A549 (cell line): ENCODE results near the gene CPA1. TPM values are rescaled to one million over a fixed set of nuclear protein-coding genes. Genes with fewer than 3 reads are reported as not detected.

Source experiments
- ATAC-seq, 2 experiments: fragments of 200-7000 bp in 1 of 2; fragments of >200 bp in 1 of 2; cut with Nextera tagmentation in 1 of 2; cut with Tn5 transposase in 1 of 2; 3 replicates each; pipeline versions ENCODE4 v1.8.0 to v1.9.1; 2018 to 2020; ENCODE audit warnings: mild to moderate bottlenecking in 1 of 2, moderate library complexity in 1 of 2
- CTCF ChIA-PET: fragments of 300-600 bp; sonication (Branson Sonifier 250); formaldehyde crosslinking; extraction: SDS; loops from one replicate; lab custom pipeline; 2021; ENCODE audit warnings: antibody characterized with exemption, inconsistent platforms; lab: Yijun Ruan, JAX
- POLR2A ChIA-PET: fragments of 350-600 bp; formaldehyde crosslinking; extraction: SDS; loops from one replicate; lab custom pipeline; 2021; ENCODE audit warnings: antibody characterized with exemption, inconsistent platforms; lab: Yijun Ruan, JAX
- DNase-seq, 2 experiments: peaks; one replicate each; pipeline versions ENCODE4 v3.0.0 to v3.0.0-alpha.2; 2011 to 2016; ENCODE audit warnings: low read depth in 1 of 2, low spot score in 1 of 2
- FAIRE-seq: peaks from 2 replicates; lab custom pipeline; 2011; peaks lifted over from hg19 to GRCh38; lab: Jason Lieb, UNC
- H3K27ac ChIP-seq, 2 experiments: fragments of >200 bp; sonication (Bioruptor Twin); formaldehyde crosslinking; 3 replicates each; pipeline ENCODE4 v1.5.1; 2016 to 2017
- H3K4me1 ChIP-seq: fragments of >200 bp; sonication (Bioruptor Twin); formaldehyde crosslinking; 3 replicates; pipeline ENCODE4 v1.6.1; 2016
- H3K4me2 ChIP-seq: fragments of >200 bp; sonication (Bioruptor Twin); formaldehyde crosslinking; 3 replicates; pipeline ENCODE4 v1.6.1; 2016
- H3K4me3 ChIP-seq: fragments of >200 bp; sonication (Bioruptor Twin); formaldehyde crosslinking; 3 replicates; pipeline ENCODE4 v1.5.1; 2016
- H3K9me3 ChIP-seq: fragments of >200 bp; sonication (Bioruptor Twin); formaldehyde crosslinking; 3 replicates; pipeline ENCODE4 v1.6.1; 2016
- CBX8 ChIP-seq: fragments of 200-600 bp; sonication (generic); IDR thresholded peaks from 2 replicates; pipeline ENCODE4 v1.6.1; 2016
- CEBPB ChIP-seq, 2 experiments: fragments of >200 bp in 1 of 2; sonication (Bioruptor Twin) in 1 of 2; formaldehyde crosslinking in 1 of 2; IDR thresholded peaks; 2 replicates each; pipeline ENCODE4 v1.6.1; 2012 to 2016
- CHD4 ChIP-seq: fragments of 200-600 bp; sonication (generic); IDR thresholded peaks from 2 replicates; pipeline ENCODE4 v1.6.1; 2016; ENCODE audit warnings: antibody characterized with exemption, mild to moderate bottlenecking, borderline replicate concordance
- EHF ChIP-seq: fragments of 250-450 bp; sonication (Bioruptor Pico); IDR thresholded peaks from 2 replicates; pipeline ENCODE4 v1.5.0; 2020; ENCODE audit warnings: mild to moderate bottlenecking
- EP300 ChIP-seq, 2 experiments: fragments of >200 bp; sonication (Bioruptor Twin); formaldehyde crosslinking; IDR thresholded peaks; 2 replicates in 1 of 2; 3 replicates in 1 of 2; pipeline ENCODE4 v1.6.1; 2016 to 2017
- FOSL2 ChIP-seq, 2 experiments: fragments of 450-650 bp in 1 of 2; fragments of >200 bp in 1 of 2; sonication (Bioruptor Twin) in 1 of 2; formaldehyde crosslinking; IDR thresholded peaks; 2 replicates each; pipeline versions ENCODE4 v1.5.0 to v1.6.1; 2016 to 2020; ENCODE audit warnings: mild to moderate bottlenecking in 1 of 2, moderate library complexity in 1 of 2
- HDAC2 ChIP-seq: fragments of 200-600 bp; sonication (generic); IDR thresholded peaks from 2 replicates; pipeline ENCODE4 v1.6.1; 2016
- HEYL ChIP-seq: fragments of 250-450 bp; sonication (Bioruptor Pico); IDR thresholded peaks from 2 replicates; pipeline ENCODE4 v1.8.0; 2021; ENCODE audit warnings: mild to moderate bottlenecking, moderate library complexity
- HOXA7 ChIP-seq: fragments of 250-450 bp; sonication (Bioruptor Pico); IDR thresholded peaks from 2 replicates; pipeline ENCODE4 v1.5.0; 2020; ENCODE audit warnings: mild to moderate bottlenecking, moderate library complexity
- HOXB13 ChIP-seq: fragments of 250-450 bp; sonication (Bioruptor Pico); IDR thresholded peaks from 2 replicates; pipeline ENCODE4 v1.5.0; 2020; ENCODE audit warnings: low read depth, mild to moderate bottlenecking, moderate library complexity
- JUN ChIP-seq, 2 experiments: fragments of >200 bp; sonication (Bioruptor Twin); formaldehyde crosslinking; IDR thresholded peaks; 2 replicates in 1 of 2; 3 replicates in 1 of 2; pipeline ENCODE4 v1.6.1; 2016 to 2017
- JUNB ChIP-seq: fragments of >200 bp; sonication (Bioruptor Twin); formaldehyde crosslinking; IDR thresholded peaks from 2 replicates; pipeline ENCODE4 v1.6.1; 2016
- KDM1A ChIP-seq: fragments of 200-600 bp; sonication (generic); IDR thresholded peaks from 2 replicates; pipeline ENCODE4 v1.6.1; 2016; ENCODE audit warnings: low read depth, mild to moderate bottlenecking
- MAZ ChIP-seq: fragments of 150-350 bp; IDR thresholded peaks from 2 replicates; pipeline ENCODE4 v1.6.1; 2014; ENCODE audit warnings: antibody characterized with exemption, low read depth, low read length, borderline replicate concordance
- NPAS2 ChIP-seq: fragments of 250-450 bp; sonication (Bioruptor Pico); IDR thresholded peaks from 2 replicates; pipeline ENCODE4 v1.8.0; 2022; ENCODE audit warnings: mild to moderate bottlenecking, moderate library complexity, borderline replicate concordance
- NR3C1 ChIP-seq: fragments of >200 bp; sonication (Bioruptor Twin); formaldehyde crosslinking; IDR thresholded peaks from 3 replicates; pipeline ENCODE4 v1.6.1; 2017
- POLR2A ChIP-seq: IDR thresholded peaks from 2 replicates; pipeline ENCODE4 v1.6.1; 2012; ENCODE audit warnings: mild to moderate bottlenecking, low read length
- RARB ChIP-seq: fragments of 250-450 bp; sonication (Bioruptor Pico); IDR thresholded peaks from 2 replicates; pipeline ENCODE4 v1.8.0; 2021; ENCODE audit warnings: mild to moderate bottlenecking, moderate library complexity
- RCOR1 ChIP-seq: fragments of 150-350 bp; IDR thresholded peaks from 2 replicates; pipeline ENCODE4 v1.6.1; 2014; ENCODE audit warnings: antibody characterized with exemption, low read length, low read depth
- RFX5 ChIP-seq: fragments of 450-650 bp; IDR thresholded peaks from 2 replicates; pipeline ENCODE4 v1.7.1; 2014; ENCODE audit warnings: antibody characterized with exemption, mild to moderate bottlenecking, moderate library complexity
- ZNF302 ChIP-seq: fragments of 250-450 bp; sonication (Bioruptor Pico); IDR thresholded peaks from 2 replicates; pipeline ENCODE4 v1.9.0; 2021; ENCODE audit warnings: inconsistent platforms, mild to moderate bottlenecking, moderate library complexity
- WGBS: methylation state at CpG from one replicate; pipeline ENCODE4 v1.1.6; 2017; ENCODE audit errors: missing lambda C conversion rate; 5-methylcytosine and 5-hydroxymethylcytosine counted together
- polyA plus RNA-seq, 4 experiments: library from polyadenylated mRNA; depleted of rRNA in 3 of 4; stranded (reverse); fragments of >200 nt; fragmentation: RNase III in 1 of 4; extraction: RNeasy Plus Mini Kit Qiagen cat#74134 plus additional on column Dnase treatment in 1 of 4; gene quantifications; 2 replicates in 3 of 4; 3 replicates in 1 of 4; pipeline ENCODE4 v1.2.3, GENCODE V29; 2011 to 2017
- TF ChIP-seq, protein P1 (sequence below): fragments of 150-350 bp; IDR thresholded peaks from 2 replicates; pipeline ENCODE4 v1.6.1; 2014; ENCODE audit warnings: low read depth, mild to moderate bottlenecking, low read length
- TF ChIP-seq, protein P2 (sequence below): IDR thresholded peaks from 2 replicates; pipeline ENCODE4 v1.6.1; 2012
- TF ChIP-seq, protein P3 (sequence below): fragments of >200 bp; sonication (Bioruptor Twin); formaldehyde crosslinking; IDR thresholded peaks from 2 replicates; pipeline ENCODE4 v1.6.1; 2016
- TF ChIP-seq, protein P4 (sequence below): fragments of 250-450 bp; sonication (Bioruptor Pico); IDR thresholded peaks from 2 replicates; pipeline ENCODE4 v1.5.0; 2020; ENCODE audit warnings: low read depth, mild to moderate bottlenecking, moderate library complexity

CPA1 gene
- polyA plus RNA-seq, 2 of the 4 experiments (the other 2 are of a cell fraction), result not detected

DNA sequence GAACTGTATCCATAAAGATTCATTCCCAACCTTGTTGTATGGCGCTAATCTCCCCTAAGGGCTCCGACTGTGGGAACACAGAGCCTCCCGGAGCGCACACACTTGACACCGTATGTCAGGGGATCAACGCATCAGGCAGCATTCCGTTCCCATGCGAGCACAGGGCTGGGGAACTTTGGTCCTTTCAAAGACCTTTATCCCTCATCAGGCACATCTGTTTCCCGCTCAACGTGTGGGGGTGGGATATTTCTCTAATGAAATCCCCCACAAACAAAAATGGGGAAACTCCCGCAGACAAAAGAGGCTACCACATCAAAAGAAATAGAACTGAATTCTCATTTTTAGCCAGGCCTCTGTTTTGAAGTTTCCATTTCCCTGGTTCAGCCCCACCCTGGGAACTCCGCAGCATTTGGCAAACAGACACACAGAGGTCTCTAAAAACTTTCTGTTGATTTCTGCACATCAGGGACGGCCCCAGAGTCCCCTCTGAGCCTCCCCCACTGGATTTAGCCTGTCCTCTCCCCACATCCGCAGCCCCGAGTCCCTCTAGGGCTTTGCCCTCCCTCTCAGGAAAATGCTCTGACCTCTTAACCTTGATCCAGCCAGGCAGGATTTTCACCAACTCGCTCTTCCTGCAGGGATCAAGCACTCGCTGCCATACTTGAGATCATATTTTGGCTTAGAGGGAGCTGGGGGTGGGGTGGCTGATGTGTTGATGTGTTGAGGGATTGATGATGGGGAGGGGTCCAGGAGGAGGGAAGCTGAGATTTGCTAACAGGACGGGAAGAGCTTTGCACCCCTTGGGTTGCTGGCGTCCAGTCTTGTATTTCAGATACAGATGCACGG, 29.1 kb upstream of the CPA1 start:
- TF ChIP-seq FOSL2 (IDR thresholded peaks at IDR 0.05) (no peak), FOSL2 (CRISPR knock-in tag; IDR thresholded peaks at IDR 0.05) (no peak), CBX8 (no peak), CEBPB (IDR thresholded peaks at IDR 0.05) (no peak), NPAS2 (CRISPR knock-in tag) (no peak), RCOR1 (no peak), KDM1A (no peak), JUNB (no peak)
- TF ChIP-seq, all 56 proteins: peak for 0
- ATAC-seq, result no peak
- Histone ChIP-seq H3K4me1 (peaks cover 15% of the 10 kb centered on the region), H3K4me2 (no peak overlapping the region), H3K27ac (no peak overlapping the region), H3K9me3 (no peaks in the 10 kb centered on the region), H3K4me3 (no peak overlapping the region)
- WGBS, result 84% methylated on average over 20 of the region's 20 CpGs
- POLR2A ChIA-PET, result no interaction called here
- CTCF ChIA-PET, result interaction anchor here (1.1 kb wide), 1 partner anchor 19 kb away, joined by 3 read pairs; no protein-coding TSS in a partner anchor
- DNase-seq, result no peak
- no peak for FAIRE-seq

DNA sequence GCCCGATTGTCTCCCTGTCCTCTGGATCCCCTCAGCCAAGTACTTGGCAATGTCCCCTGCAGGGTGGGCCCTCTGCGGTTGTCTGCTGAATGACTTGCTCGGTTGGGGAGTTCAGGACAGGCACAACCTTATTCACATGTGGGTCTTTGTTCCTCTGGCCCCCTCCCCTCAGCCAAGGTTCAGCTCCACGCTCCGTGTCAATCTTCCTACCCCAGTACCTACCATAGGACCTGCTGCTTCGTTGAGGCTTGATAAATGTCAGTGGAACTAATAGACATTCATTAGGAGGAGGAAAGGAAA, 28.6 kb upstream of the CPA1 start:
- no peak overlapping the region for H3K4me3 ChIP-seq
- no peak overlapping the region; a peak in 1 of 6 replicates for H3K27ac ChIP-seq
- H3K4me2 ChIP-seq, result no peak overlapping the region
- H3K9me3 ChIP-seq, result no peaks in the 10 kb centered on the region
- FAIRE-seq, result no peak
- peaks cover 21% of the 10 kb centered on the region for H3K4me1 ChIP-seq
- ChIA-PET POLR2A (no interaction called here), CTCF (no interaction called here)
- no peak for DNase-seq
- TF ChIP-seq, protein P1, sequence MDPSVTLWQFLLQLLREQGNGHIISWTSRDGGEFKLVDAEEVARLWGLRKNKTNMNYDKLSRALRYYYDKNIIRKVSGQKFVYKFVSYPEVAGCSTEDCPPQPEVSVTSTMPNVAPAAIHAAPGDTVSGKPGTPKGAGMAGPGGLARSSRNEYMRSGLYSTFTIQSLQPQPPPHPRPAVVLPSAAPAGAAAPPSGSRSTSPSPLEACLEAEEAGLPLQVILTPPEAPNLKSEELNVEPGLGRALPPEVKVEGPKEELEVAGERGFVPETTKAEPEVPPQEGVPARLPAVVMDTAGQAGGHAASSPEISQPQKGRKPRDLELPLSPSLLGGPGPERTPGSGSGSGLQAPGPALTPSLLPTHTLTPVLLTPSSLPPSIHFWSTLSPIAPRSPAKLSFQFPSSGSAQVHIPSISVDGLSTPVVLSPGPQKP, result no peak
- TF ChIP-seq FOSL2 (IDR thresholded peaks at IDR 0.05), result no peak
- TF ChIP-seq FOSL2 (CRISPR knock-in tag; IDR thresholded peaks at IDR 0.05), result no peak
- no peak for TF ChIP-seq CEBPB (IDR thresholded peaks at IDR 0.05)
- no peak for TF ChIP-seq HDAC2
- no peak for TF ChIP-seq NR3C1
- 79% methylated on average over 6 of the region's 6 CpGs for WGBS
- no peak for ATAC-seq

DNA sequence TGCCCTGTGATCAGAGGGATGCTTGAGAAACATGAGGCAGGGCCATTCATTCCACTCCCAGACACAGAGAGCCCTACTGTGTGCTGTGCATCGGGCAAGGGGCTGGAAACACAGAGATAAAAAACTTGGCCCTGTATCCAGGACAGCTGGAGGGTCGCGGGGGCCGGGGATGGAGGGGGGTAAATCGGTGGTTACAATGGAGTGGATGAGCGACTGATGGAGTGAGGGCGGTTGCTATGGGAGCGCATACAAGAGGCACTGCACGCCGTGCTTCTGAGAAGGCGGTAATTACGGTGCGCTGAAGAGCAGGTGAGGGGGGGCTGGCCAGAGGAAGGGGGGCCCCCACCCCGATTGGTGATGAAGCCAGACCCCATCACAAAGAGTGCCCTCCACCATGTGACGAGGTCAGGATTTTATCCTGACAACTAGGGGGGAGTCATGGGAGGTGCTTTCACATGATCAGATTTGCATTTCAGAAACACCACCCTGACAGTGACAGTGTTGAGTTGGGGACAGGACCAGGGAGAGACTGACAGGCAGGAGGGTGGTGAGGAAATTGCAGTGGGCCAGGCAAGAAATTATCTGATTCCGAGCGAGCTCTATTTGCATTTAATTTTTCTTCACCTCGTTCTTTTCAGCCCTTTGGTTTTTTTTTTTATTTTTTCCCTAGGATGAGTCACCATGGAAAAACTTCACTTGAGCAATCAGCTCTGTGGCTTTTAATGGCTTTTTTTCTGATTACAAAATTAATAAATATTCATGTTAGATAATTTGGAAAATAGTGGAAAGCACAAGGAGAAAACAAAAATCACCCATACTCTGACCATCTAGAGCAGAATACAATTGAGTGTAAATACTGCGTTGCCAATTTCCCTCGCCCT, 27.9 kb upstream of the CPA1 start:
- Histone ChIP-seq H3K4me2 (peak overlapping the region; percentile 68), H3K9me3 (no peaks in the 10 kb centered on the region), H3K4me1 (peaks cover 28% of the 10 kb centered on the region), H3K27ac (peak overlapping the region in 1 of 2 experiments; percentile 50; a peak in 3 of 6 replicates), H3K4me3 (no peak overlapping the region)
- WGBS, result 68% methylated on average over 20 of the region's 20 CpGs
- no peak for DNase-seq
- no peak for ATAC-seq
- CTCF ChIA-PET, result no interaction called here
- POLR2A ChIA-PET, result interaction anchor here (0.6 kb wide), 1 partner anchor 387 kb away, joined by 3 read pairs; no protein-coding TSS in a partner anchor
- TF ChIP-seq RCOR1 (no peak), FOSL2 (IDR thresholded peaks at IDR 0.05) (0 out of 2 replicates have a peak, but pooled peaks have one; percentile 33), FOSL2 (CRISPR knock-in tag; IDR thresholded peaks at IDR 0.05) (peak; percentile 64), CEBPB (IDR thresholded peaks at IDR 0.05) (peak; percentile 71 to 77; a peak in 3 of 4 replicates)
- no peak for FAIRE-seq

DNA sequence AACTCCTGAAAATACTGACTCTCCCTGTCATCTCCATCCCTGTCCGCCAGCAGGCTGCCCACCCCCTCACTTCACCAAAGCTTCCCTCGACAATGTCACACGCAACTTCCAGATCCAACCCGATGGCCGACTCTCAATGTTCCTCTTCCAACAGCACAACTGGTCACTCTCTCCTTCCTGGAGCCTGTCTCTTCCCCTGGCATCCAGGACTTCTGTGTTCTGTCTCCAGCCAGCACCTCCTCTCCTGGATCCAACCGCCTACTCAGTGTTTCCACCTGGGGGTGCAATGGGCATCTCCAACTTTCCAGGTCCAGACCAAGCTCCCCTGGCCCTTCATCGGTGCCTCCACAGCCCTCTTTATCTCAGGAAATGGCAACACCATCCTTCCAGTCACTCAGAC, 27.1 kb upstream of the CPA1 start:
- FAIRE-seq (no peak), ATAC-seq (0 out of 6 replicates have a peak, but pooled peaks of 1 of the 2 experiments have one; percentile 25), DNase-seq (no peak)
- H3K9me3 ChIP-seq, result no peaks in the 10 kb centered on the region
- 86% methylated on average over 7 of the region's 7 CpGs for WGBS
- POLR2A ChIA-PET, result interaction anchor here (0.6 kb wide), 1 partner anchor 387 kb away, joined by 3 read pairs; no protein-coding TSS in a partner anchor
- TF ChIP-seq HEYL (no peak), JUN (IDR thresholded peaks at IDR 0.05) (no peak), FOSL2 (IDR thresholded peaks at IDR 0.05) (no peak), FOSL2 (CRISPR knock-in tag; IDR thresholded peaks at IDR 0.05) (no peak), RFX5 (no peak), NR3C1 (no peak), CHD4 (no peak), POLR2A (no peak), ZNF302 (no peak), HOXA7 (CRISPR knock-in tag) (no peak), EP300 (IDR thresholded peaks at IDR 0.05) (no peak), RARB (no peak), CBX8 (no peak), HOXB13 (CRISPR knock-in tag) (no peak), MAZ (no peak), EHF (CRISPR knock-in tag) (no peak)
- TF ChIP-seq, protein P2, sequence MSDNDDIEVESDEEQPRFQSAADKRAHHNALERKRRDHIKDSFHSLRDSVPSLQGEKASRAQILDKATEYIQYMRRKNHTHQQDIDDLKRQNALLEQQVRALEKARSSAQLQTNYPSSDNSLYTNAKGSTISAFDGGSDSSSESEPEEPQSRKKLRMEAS, result no peak
- TF ChIP-seq, protein P3, sequence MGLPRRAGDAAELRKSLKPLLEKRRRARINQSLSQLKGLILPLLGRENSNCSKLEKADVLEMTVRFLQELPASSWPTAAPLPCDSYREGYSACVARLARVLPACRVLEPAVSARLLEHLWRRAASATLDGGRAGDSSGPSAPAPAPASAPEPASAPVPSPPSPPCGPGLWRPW, result no peak
- TF ChIP-seq, protein P4, sequence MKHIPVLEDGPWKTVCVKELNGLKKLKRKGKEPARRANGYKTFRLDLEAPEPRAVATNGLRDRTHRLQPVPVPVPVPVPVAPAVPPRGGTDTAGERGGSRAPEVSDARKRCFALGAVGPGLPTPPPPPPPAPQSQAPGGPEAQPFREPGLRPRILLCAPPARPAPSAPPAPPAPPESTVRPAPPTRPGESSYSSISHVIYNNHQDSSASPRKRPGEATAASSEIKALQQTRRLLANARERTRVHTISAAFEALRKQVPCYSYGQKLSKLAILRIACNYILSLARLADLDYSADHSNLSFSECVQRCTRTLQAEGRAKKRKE (CRISPR knock-in tag), result no peak
- H3K27ac ChIP-seq, result 0 out of 6 replicates have a peak overlapping the region, but pooled peaks of 1 of the 2 experiments have one; percentile 24
- peak overlapping the region; percentile 68; the same call in 1 of the 3 replicates for H3K4me2 ChIP-seq
- CTCF ChIA-PET, result interaction anchor here (0.8 kb wide), 1 partner anchor 15 kb away, joined by 3 read pairs; no protein-coding TSS in a partner anchor
- H3K4me1 ChIP-seq, result peaks cover 29% of the 10 kb centered on the region
- no peak overlapping the region for H3K4me3 ChIP-seq
